ENCODE results near the gene ZNF778.

ZNF778 gene

GRCh38 chr16:89193576-89194293 lies 23.8 kb upstream of the ZNF778 start:
- DNase-seq (ENCODE audit: low spot score), result no peak

GRCh38 chr16:89194340-89195311 lies 22.9 kb upstream of the ZNF778 start:
- DNase-seq (ENCODE audit: low spot score), result no peak

- no peak for DNase-seq (ENCODE audit: low spot score)
These were observed 21.9 kb upstream of the ZNF778 start for GRCh38 chr16:89195521-89196171.

GRCh38 chr16:89197033-89197632 lies 20.4 kb upstream of the ZNF778 start:
- no peak for DNase-seq (ENCODE audit: low spot score)

GRCh38 chr16:89197633-89198416 lies 19.7 kb upstream of the ZNF778 start:
- no peak for DNase-seq (ENCODE audit: low spot score)

- DNase-seq (ENCODE audit: low spot score), result no peak
These were observed 18.9 kb upstream of the ZNF778 start for GRCh38 chr16:89198417-89199240.

- no peak for DNase-seq (ENCODE audit: low spot score)
These were observed 18.0 kb upstream of the ZNF778 start for GRCh38 chr16:89199241-89200123.

- no peak for DNase-seq (ENCODE audit: low spot score)
These were observed 17.2 kb upstream of the ZNF778 start, which contains the start of gene SLC22A31 for GRCh38 chr16:89200124-89200849. SLC22A31 (minus strand) TSS chr16:89200537; CDS start chr16:89200501, 36 bp downstream.

GRCh38 chr16:89200850-89201411 lies 16.6 kb upstream of the ZNF778 start:
- DNase-seq (ENCODE audit: low spot score), result no peak

GRCh38 chr16:89201439-89202377 lies 15.8 kb upstream of the ZNF778 start:
- peak; percentile 17 for DNase-seq (ENCODE audit: low spot score)

GRCh38 chr16:89202422-89203215 lies 14.9 kb upstream of the ZNF778 start:
- DNase-seq (ENCODE audit: low spot score), result no peak

- no peak for DNase-seq (ENCODE audit: low spot score)
These were observed 9.5 kb upstream of the ZNF778 start for GRCh38 chr16:89207993-89208392.

- DNase-seq (ENCODE audit: low spot score), result no peak
These were observed 7.9 kb upstream of the ZNF778 start for GRCh38 chr16:89209522-89210044.

GRCh38 chr16:89210165-89210903 lies 7.2 kb upstream of the ZNF778 start:
- no peak for DNase-seq (ENCODE audit: low spot score)

Measured in SK-N-DZ (cell line).